H9 (cell line): ENCODE results near the gene BYSL. TPM values are rescaled to one million over a fixed set of nuclear protein-coding genes. Genes with fewer than 3 reads are reported as not detected.

Source experiments
- DNase-seq: peaks from one replicate; pipeline ENCODE4 v3.0.0-alpha.2; 2017
- H2AFZ ChIP-seq: one replicate; pipeline ENCODE4 v1.6.1; 2013; ENCODE audit warnings: mild to moderate bottlenecking, low read length, control low read depth, moderate library complexity
- H2AK5ac ChIP-seq: 2 replicates; pipeline ENCODE4 v1.6.1; 2013; ENCODE audit warnings: low read length, control low read depth, mixed read lengths; ENCODE audit not compliant: insufficient read length
- H2BK120ac ChIP-seq: one replicate; pipeline ENCODE4 v1.6.1; 2013; ENCODE audit warnings: low read depth, mild to moderate bottlenecking, low read length, control low read depth, inconsistent platforms; ENCODE audit not compliant: poor library complexity, severe bottlenecking
- H2BK12ac ChIP-seq: 2 replicates; pipeline ENCODE4 v1.6.1; 2013; ENCODE audit warnings: low read length, control low read depth, mixed read lengths, low read depth; ENCODE audit not compliant: insufficient read length
- H2BK15ac ChIP-seq: 2 replicates; pipeline ENCODE4 v1.6.1; 2013; ENCODE audit warnings: low read depth, low read length, control low read depth
- H2BK20ac ChIP-seq: one replicate; pipeline ENCODE4 v1.6.1; 2013; ENCODE audit warnings: low read depth, mild to moderate bottlenecking, low read length, control low read depth, inconsistent platforms; ENCODE audit not compliant: poor library complexity, severe bottlenecking
- H2BK5ac ChIP-seq: 2 replicates; pipeline ENCODE4 v1.6.1; 2013; ENCODE audit warnings: low read length, control low read depth, mixed read lengths; ENCODE audit not compliant: insufficient read length
- H3K14ac ChIP-seq: 2 replicates; pipeline ENCODE4 v1.6.1; 2013; ENCODE audit warnings: low read length, control low read depth; ENCODE audit not compliant: insufficient read depth
- H3K18ac ChIP-seq: 2 replicates; pipeline ENCODE4 v1.6.1; 2013; ENCODE audit warnings: low read depth, mild to moderate bottlenecking, mixed read lengths, low read length, control low read depth; ENCODE audit not compliant: insufficient read length
- H3K23ac ChIP-seq: 2 replicates; pipeline ENCODE4 v1.6.1; 2013; ENCODE audit warnings: low read length, control low read depth, mixed read lengths, low read depth; ENCODE audit not compliant: insufficient read length
- H3K23me2 ChIP-seq: 2 replicates; pipeline ENCODE4 v1.6.1; 2013; ENCODE audit warnings: low read depth, mild to moderate bottlenecking, mixed read lengths, low read length, control low read depth; ENCODE audit not compliant: insufficient read length, poor library complexity, severe bottlenecking
- H3K27ac ChIP-seq: 2 replicates; pipeline ENCODE4 v1.5.1; 2013; ENCODE audit warnings: low read length, control low read depth, mixed read lengths, low read depth; ENCODE audit not compliant: insufficient read length
- H3K27me3 ChIP-seq: 2 replicates; pipeline ENCODE4 v1.6.1; 2013; ENCODE audit warnings: low read length, control low read depth, inconsistent platforms; ENCODE audit not compliant: insufficient read depth
- H3K4ac ChIP-seq: 2 replicates; pipeline ENCODE4 v1.6.1; 2013; ENCODE audit warnings: low read depth, mild to moderate bottlenecking, control low read depth, inconsistent platforms, low read length, moderate library complexity
- H3K4me1 ChIP-seq: 2 replicates; pipeline ENCODE4 v1.6.1; 2013; ENCODE audit warnings: low read length, control low read depth, inconsistent platforms; ENCODE audit not compliant: insufficient read depth
- H3K4me2 ChIP-seq: 2 replicates; pipeline ENCODE4 v1.6.1; 2013; ENCODE audit warnings: low read length, control low read depth, mixed read lengths; ENCODE audit not compliant: insufficient read length, insufficient read depth
- H3K56ac ChIP-seq: 2 replicates; pipeline ENCODE4 v1.6.1; 2013; ENCODE audit warnings: low read depth, mild to moderate bottlenecking, mixed read lengths, low read length, control low read depth; ENCODE audit not compliant: insufficient read length
- H3K79me1 ChIP-seq: 2 replicates; pipeline ENCODE4 v1.6.1; 2013; ENCODE audit warnings: low read depth, mild to moderate bottlenecking, moderate library complexity, low read length, control low read depth, inconsistent platforms; ENCODE audit not compliant: insufficient read depth, poor library complexity, severe bottlenecking
- H3K79me2 ChIP-seq: 2 replicates; pipeline ENCODE4 v1.6.1; 2013; ENCODE audit warnings: low read length, control low read depth, inconsistent platforms; ENCODE audit not compliant: insufficient read depth
- H3K9ac ChIP-seq: 2 replicates; pipeline ENCODE4 v1.6.1; 2013; ENCODE audit warnings: low read length, control low read depth, mixed read lengths; ENCODE audit not compliant: insufficient read length; ENCODE audit errors: extremely low read depth
- H3K9me3 ChIP-seq: one replicate; pipeline ENCODE4 v1.6.1; 2013; ENCODE audit warnings: low read depth, low read length, inconsistent platforms; ENCODE audit not compliant: control insufficient read depth
- H3T11ph ChIP-seq: one replicate; pipeline ENCODE4 v1.6.1; 2013; ENCODE audit warnings: mild to moderate bottlenecking, low read length, control low read depth, inconsistent platforms
- H4K20me1 ChIP-seq: one replicate; pipeline ENCODE4 v1.6.1; 2013; ENCODE audit not compliant: control insufficient read depth, insufficient read length, insufficient read depth
- H4K5ac ChIP-seq: 2 replicates; pipeline ENCODE4 v1.6.1; 2013; ENCODE audit warnings: low read depth, mild to moderate bottlenecking, mixed read lengths, low read length, control low read depth; ENCODE audit not compliant: insufficient read length
- H4K8ac ChIP-seq: replicated peaks from 2 replicates; pipeline ENCODE4 v1.6.1; 2013; ENCODE audit warnings: low read length, control low read depth, mixed read lengths, low read depth; ENCODE audit not compliant: insufficient read length
- H4K91ac ChIP-seq: 2 replicates; pipeline ENCODE4 v1.6.1; 2013; ENCODE audit warnings: low read depth, mild to moderate bottlenecking, moderate library complexity, mixed read lengths, low read length, control low read depth; ENCODE audit not compliant: insufficient read length
- H3K27ac Mint-ChIP-seq, 3 experiments: 2 replicates in 2 of 3; 3 replicates in 1 of 3; pipeline ENCODE4 v1.8.0; 2020 to 2021; ENCODE audit warnings: mixed read lengths in 3 of 3, mild to moderate bottlenecking in 1 of 3, moderate library complexity in 1 of 3
- H3K27me3 Mint-ChIP-seq: 2 replicates; pipeline ENCODE4 v1.8.0; 2021; ENCODE audit warnings: low read depth, mild to moderate bottlenecking, moderate library complexity, mixed read lengths
- H3K36me3 Mint-ChIP-seq, 3 experiments: 2 replicates in 2 of 3; 3 replicates in 1 of 3; pipeline ENCODE4 v1.8.0; 2020 to 2021; ENCODE audit warnings: low read depth in 3 of 3, mixed read lengths in 3 of 3; ENCODE audit not compliant: insufficient read depth in 1 of 3
- H3K4me1 Mint-ChIP-seq, 2 experiments: 2 replicates each; pipeline ENCODE4 v1.8.0; 2020; ENCODE audit warnings: mixed read lengths in 2 of 2
- H3K4me3 Mint-ChIP-seq, 2 experiments: 2 replicates in 1 of 2; 3 replicates in 1 of 2; pipeline ENCODE4 v1.8.0; 2020 to 2021; ENCODE audit warnings: mild to moderate bottlenecking in 2 of 2, mixed read lengths in 2 of 2, moderate library complexity in 1 of 2
- H3K9me3 Mint-ChIP-seq, 2 experiments: 2 replicates in 1 of 2; 3 replicates in 1 of 2; pipeline ENCODE4 v1.8.0; 2020; ENCODE audit warnings: mild to moderate bottlenecking in 2 of 2, mixed read lengths in 2 of 2, moderate library complexity in 1 of 2
- CTCF ChIP-seq: fragments of 200-600 bp; sonication (generic); conservative IDR thresholded peaks from 3 replicates; pipeline ENCODE4 v1.8.0; 2021; ENCODE audit warnings: antibody characterized with exemption, mild to moderate bottlenecking
- WGBS: extraction: QIAGEN DNeasy Blood & Tissue Kit; methylation state at CpG from one replicate; pipeline ENCODE4 v1.1.7; 2013; ENCODE audit warnings: missing lambda C conversion rate, low lambda C conversion rate, mixed read lengths; ENCODE audit not compliant: insufficient read length; ENCODE audit errors: extremely low coverage; 5-methylcytosine and 5-hydroxymethylcytosine counted together
- total RNA-seq: library from RNA; stranded (reverse); gene quantifications from 2 replicates; pipeline ENCODE4 v1.2.1, GENCODE V29; 2021

The BYSL gene
- total RNA-seq, 1 experiment from 2014 or later, result 71.1 TPM

- Histone ChIP-seq H2BK12ac (no peak overlapping the region), H3K23ac (no peak overlapping the region), H2BK20ac (no peak overlapping the region), H3T11ph (no peak overlapping the region), H3K23me2 (peaks cover 11% of the 10 kb centered on the region), H3K27me3 (no peaks in the 10 kb centered on the region), H3K79me1 (no peaks in the 10 kb centered on the region), H2AFZ (no peak overlapping the region), H3K9ac (no peak overlapping the region), H3K4me1 (no peaks in the 10 kb centered on the region), H4K91ac (no peak overlapping the region), H3K14ac (no peak overlapping the region), H3K18ac (no peak overlapping the region), H2AK5ac (no peak overlapping the region), H3K4ac (no peak overlapping the region), H2BK15ac (no peak overlapping the region), H4K20me1 (no peaks in the 10 kb centered on the region), H4K8ac (no peak overlapping the region), H3K9me3 (no peaks in the 10 kb centered on the region), H3K4me2 (no peak overlapping the region), H3K79me2 (peaks cover 16% of the 10 kb centered on the region; the same call in 1 of the 2 replicates), H2BK5ac (no peak overlapping the region), H3K56ac (no peak overlapping the region), H4K5ac (no peak overlapping the region), H3K27ac (no peak overlapping the region), H2BK120ac (no peak overlapping the region)
- Mint-ChIP-seq H3K27me3 (no peaks in the 10 kb centered on the region), H3K27ac (no peak overlapping the region), H3K4me1 (peaks cover 10 to 14% of the 10 kb centered on the region in 2 experiments), H3K4me3 (no peak overlapping the region), H3K36me3 (peaks cover 11 to 41% (median 28%) of the 10 kb centered on the region in 3 experiments; a peak in 5 of 7 replicates), H3K9me3 (no peaks in the 10 kb centered on the region; a peak in 1 of 5 replicates)
- no peak for DNase-seq
- WGBS, result no CpG with 5 or more reads among the region's 4 CpGs
- no peak for TF ChIP-seq CTCF
Measured at GRCh38 chr6:41917528-41917927, 3.8 kb upstream of the BYSL start.
